A549 (cell line): Measurements from ENCODE around the gene IDUA. TPM values are rescaled to one million over a fixed set of nuclear protein-coding genes. Genes with fewer than 3 reads are reported as not detected.

Experiments
- ATAC-seq, 2 experiments: fragments of 200-7000 bp in 1 of 2; fragments of >200 bp in 1 of 2; cut with Nextera tagmentation in 1 of 2; cut with Tn5 transposase in 1 of 2; 3 replicates each; pipeline versions ENCODE4 v1.8.0 to v1.9.1; 2018 to 2020; ENCODE audit warnings: mild to moderate bottlenecking in 1 of 2, moderate library complexity in 1 of 2
- CTCF ChIA-PET: fragments of 300-600 bp; sonication (Branson Sonifier 250); formaldehyde crosslinking; extraction: SDS; loops from one replicate; lab custom pipeline; 2021; ENCODE audit warnings: antibody characterized with exemption, inconsistent platforms; lab: Yijun Ruan, JAX
- POLR2A ChIA-PET: fragments of 350-600 bp; formaldehyde crosslinking; extraction: SDS; loops from one replicate; lab custom pipeline; 2021; ENCODE audit warnings: antibody characterized with exemption, inconsistent platforms; lab: Yijun Ruan, JAX
- DNase-seq, 2 experiments: peaks; one replicate each; pipeline versions ENCODE4 v3.0.0 to v3.0.0-alpha.2; 2011 to 2016; ENCODE audit warnings: low read depth in 1 of 2, low spot score in 1 of 2
- FAIRE-seq: peaks from 2 replicates; lab custom pipeline; 2011; peaks lifted over from hg19 to GRCh38; lab: Jason Lieb, UNC
- H3K27ac ChIP-seq, 2 experiments: fragments of >200 bp; sonication (Bioruptor Twin); formaldehyde crosslinking; 3 replicates each; pipeline ENCODE4 v1.5.1; 2016 to 2017
- H3K4me1 ChIP-seq: fragments of >200 bp; sonication (Bioruptor Twin); formaldehyde crosslinking; 3 replicates; pipeline ENCODE4 v1.6.1; 2016
- H3K4me2 ChIP-seq: fragments of >200 bp; sonication (Bioruptor Twin); formaldehyde crosslinking; 3 replicates; pipeline ENCODE4 v1.6.1; 2016
- H3K4me3 ChIP-seq: fragments of >200 bp; sonication (Bioruptor Twin); formaldehyde crosslinking; 3 replicates; pipeline ENCODE4 v1.5.1; 2016
- H3K9me3 ChIP-seq: fragments of >200 bp; sonication (Bioruptor Twin); formaldehyde crosslinking; 3 replicates; pipeline ENCODE4 v1.6.1; 2016
- CBX2 ChIP-seq: fragments of 200-600 bp; sonication (generic); IDR thresholded peaks from 2 replicates; pipeline ENCODE4 v1.6.1; 2016; ENCODE audit warnings: low read depth, mild to moderate bottlenecking, borderline replicate concordance
- CTCF ChIP-seq: fragments of >200 bp; sonication (Bioruptor Twin); formaldehyde crosslinking; IDR thresholded peaks from 3 replicates; pipeline ENCODE4 v1.5.1; 2016
- ESRRA ChIP-seq: fragments of 150-350 bp; IDR thresholded peaks from 2 replicates; pipeline ENCODE4 v1.6.1; 2014; ENCODE audit warnings: mild to moderate bottlenecking, low read length, borderline replicate concordance
- HEYL ChIP-seq: fragments of 250-450 bp; sonication (Bioruptor Pico); IDR thresholded peaks from 2 replicates; pipeline ENCODE4 v1.8.0; 2021; ENCODE audit warnings: mild to moderate bottlenecking, moderate library complexity
- HMGXB4 ChIP-seq: fragments of 250-450 bp; sonication (Bioruptor Pico); IDR thresholded peaks from 2 replicates; pipeline ENCODE4 v1.5.0; 2021; ENCODE audit warnings: mild to moderate bottlenecking, moderate library complexity, borderline replicate concordance
- MAZ ChIP-seq: fragments of 150-350 bp; IDR thresholded peaks from 2 replicates; pipeline ENCODE4 v1.6.1; 2014; ENCODE audit warnings: antibody characterized with exemption, low read depth, low read length, borderline replicate concordance
- RAD21 ChIP-seq, 2 experiments: fragments of >200 bp in 1 of 2; sonication (Bioruptor Twin) in 1 of 2; formaldehyde crosslinking in 1 of 2; IDR thresholded peaks in 1 of 2; conservative IDR thresholded peaks in 1 of 2; 2 replicates in 1 of 2; 3 replicates in 1 of 2; pipeline ENCODE4 v1.6.1; 2012 to 2018; ENCODE audit warnings: inconsistent platforms in 1 of 2
- RNF2 ChIP-seq: fragments of 200-600 bp; sonication (generic); IDR thresholded peaks from 2 replicates; pipeline ENCODE4 v1.6.1; 2016; ENCODE audit warnings: low read depth, mild to moderate bottlenecking, antibody characterized with exemption, moderate library complexity, borderline replicate concordance
- TP53 ChIP-seq: fragments of 250-450 bp; sonication (Bioruptor Pico); IDR thresholded peaks from 2 replicates; pipeline ENCODE4 v1.5.0; 2021; ENCODE audit warnings: mild to moderate bottlenecking, moderate library complexity
- ZC3H11A ChIP-seq: fragments of 450-650 bp; IDR thresholded peaks from 2 replicates; pipeline ENCODE4 v1.6.1; 2014; ENCODE audit warnings: antibody characterized with exemption, mild to moderate bottlenecking
- ZSCAN20 ChIP-seq: fragments of 250-450 bp; sonication (Bioruptor Pico); IDR thresholded peaks from 2 replicates; pipeline ENCODE4 v1.8.0; 2022; ENCODE audit warnings: mild to moderate bottlenecking, moderate library complexity
- WGBS: methylation state at CpG from one replicate; pipeline ENCODE4 v1.1.6; 2017; ENCODE audit errors: missing lambda C conversion rate; 5-methylcytosine and 5-hydroxymethylcytosine counted together
- polyA plus RNA-seq, 4 experiments: library from polyadenylated mRNA; depleted of rRNA in 3 of 4; stranded (reverse); fragments of >200 nt; fragmentation: RNase III in 1 of 4; extraction: RNeasy Plus Mini Kit Qiagen cat#74134 plus additional on column Dnase treatment in 1 of 4; gene quantifications; 2 replicates in 3 of 4; 3 replicates in 1 of 4; pipeline ENCODE4 v1.2.3, GENCODE V29; 2011 to 2017
- TF ChIP-seq, protein P1 (sequence below): IDR thresholded peaks from 2 replicates; pipeline ENCODE4 v1.6.1; 2012

Gene IDUA
- polyA plus RNA-seq, 2 of the 4 experiments (the other 2 are of a cell fraction), result 3.1 to 19.4 TPM

DNA sequence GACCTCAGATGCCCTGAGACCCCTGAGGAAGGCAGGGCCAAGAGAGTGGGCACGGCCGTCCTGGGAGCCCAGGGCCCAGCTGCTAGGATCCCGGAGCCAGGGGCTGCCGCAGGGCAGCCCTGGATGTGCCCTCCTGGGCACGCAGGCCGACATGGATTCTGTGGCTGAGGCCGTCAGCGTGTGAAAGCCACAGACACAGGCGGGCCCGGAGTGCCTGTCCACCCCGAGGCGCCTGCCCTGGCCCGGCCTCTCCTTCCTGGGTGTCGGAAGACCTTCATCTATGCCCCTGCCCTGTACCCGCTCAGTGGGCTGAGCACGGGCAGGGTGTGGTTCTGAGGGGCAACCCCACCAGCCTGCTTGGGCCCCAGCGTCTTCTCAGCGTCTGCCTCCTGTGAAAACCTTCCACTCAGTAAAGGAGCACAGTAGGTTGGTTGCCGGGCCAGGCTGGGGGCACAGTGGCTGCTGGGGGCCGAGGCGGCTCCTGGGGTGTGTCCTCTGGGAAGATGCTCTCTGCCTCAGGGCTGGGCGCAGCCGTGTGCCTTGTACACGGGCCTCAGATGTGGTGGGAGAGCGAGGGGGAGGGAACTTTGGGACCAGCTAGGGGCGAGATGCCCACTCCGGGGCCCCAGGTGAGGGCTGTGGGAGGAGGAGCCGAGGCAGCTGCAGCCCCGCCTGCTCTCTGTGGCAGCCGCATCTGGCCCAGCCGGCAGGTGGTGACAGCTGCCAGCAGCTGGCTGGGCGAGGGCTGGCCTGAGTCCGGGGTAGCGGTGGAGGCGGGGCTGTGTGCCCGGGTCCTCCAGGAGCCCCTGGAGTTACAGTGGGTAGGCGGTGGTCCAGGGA is 45.3 kb downstream of the IDUA start:
- DNase-seq, result peak in 1 of 2 experiments; percentile 21
- CTCF ChIA-PET, result interaction anchor here (0.6 kb wide), 1 partner anchor 81 kb away, joined by 4 read pairs; the partner anchor contains the start of gene RNF212
- peak; percentile 51 to 54; a peak in 4 of 6 replicates for ATAC-seq
- 47% methylated on average over 7 of the region's 37 CpGs for WGBS
- POLR2A ChIA-PET, result no interaction called here
- no peak for TF ChIP-seq ESRRA
- TF ChIP-seq CTCF, result peak; percentile 15; the same call in 2 of the 3 replicates
- TF ChIP-seq TP53 (CRISPR knock-in tag), result no peak
- TF ChIP-seq RAD21 (conservative IDR thresholded peaks at IDR 0.05 in 1 of 2, IDR thresholded peaks at IDR 0.05 in 1 of 2), result peak; percentile 24 to 30; a peak in 2 of 5 replicates
- Histone ChIP-seq H3K4me2 (no peak overlapping the region), H3K4me1 (no peaks in the 10 kb centered on the region), H3K27ac (no peak overlapping the region), H3K4me3 (no peak overlapping the region), H3K9me3 (no peaks in the 10 kb centered on the region)
- no peak for FAIRE-seq

DNA sequence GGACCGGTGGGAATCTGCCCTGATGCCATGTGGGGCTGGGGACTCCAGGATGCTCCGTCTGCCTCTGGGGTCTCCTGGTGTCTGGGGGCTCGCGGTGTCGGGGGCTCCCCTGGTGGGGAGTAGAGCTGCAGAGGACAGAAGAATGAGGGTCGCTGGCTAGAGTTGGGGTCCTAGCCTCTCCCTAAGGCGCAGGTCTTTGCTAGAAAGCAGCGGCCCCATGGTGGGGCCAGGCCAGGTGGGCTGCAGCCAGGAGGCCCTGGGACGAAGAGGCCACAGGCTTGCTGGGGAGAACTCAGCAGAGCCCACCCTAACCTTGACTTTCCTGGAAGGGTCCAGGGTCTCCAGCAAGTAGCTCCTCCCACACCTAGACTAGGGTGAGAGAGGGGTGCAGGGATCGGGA is 46.0 kb downstream of the IDUA start:
- no peak overlapping the region for H3K4me2 ChIP-seq
- TF ChIP-seq, protein P1, sequence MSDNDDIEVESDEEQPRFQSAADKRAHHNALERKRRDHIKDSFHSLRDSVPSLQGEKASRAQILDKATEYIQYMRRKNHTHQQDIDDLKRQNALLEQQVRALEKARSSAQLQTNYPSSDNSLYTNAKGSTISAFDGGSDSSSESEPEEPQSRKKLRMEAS, result no peak
- ChIA-PET CTCF (interaction anchor here (1.6 kb wide), 1 partner anchor 10 kb away, joined by 4 read pairs; no protein-coding TSS in a partner anchor), POLR2A (no interaction called here)
- no peak overlapping the region for H3K4me3 ChIP-seq
- 43% methylated on average over 3 of the region's 10 CpGs for WGBS
- H3K4me1 ChIP-seq, result no peaks in the 10 kb centered on the region
- DNase-seq (no peak), ATAC-seq (no peak), FAIRE-seq (no peak)
- no peak overlapping the region for H3K27ac ChIP-seq
- no peaks in the 10 kb centered on the region for H3K9me3 ChIP-seq

DNA sequence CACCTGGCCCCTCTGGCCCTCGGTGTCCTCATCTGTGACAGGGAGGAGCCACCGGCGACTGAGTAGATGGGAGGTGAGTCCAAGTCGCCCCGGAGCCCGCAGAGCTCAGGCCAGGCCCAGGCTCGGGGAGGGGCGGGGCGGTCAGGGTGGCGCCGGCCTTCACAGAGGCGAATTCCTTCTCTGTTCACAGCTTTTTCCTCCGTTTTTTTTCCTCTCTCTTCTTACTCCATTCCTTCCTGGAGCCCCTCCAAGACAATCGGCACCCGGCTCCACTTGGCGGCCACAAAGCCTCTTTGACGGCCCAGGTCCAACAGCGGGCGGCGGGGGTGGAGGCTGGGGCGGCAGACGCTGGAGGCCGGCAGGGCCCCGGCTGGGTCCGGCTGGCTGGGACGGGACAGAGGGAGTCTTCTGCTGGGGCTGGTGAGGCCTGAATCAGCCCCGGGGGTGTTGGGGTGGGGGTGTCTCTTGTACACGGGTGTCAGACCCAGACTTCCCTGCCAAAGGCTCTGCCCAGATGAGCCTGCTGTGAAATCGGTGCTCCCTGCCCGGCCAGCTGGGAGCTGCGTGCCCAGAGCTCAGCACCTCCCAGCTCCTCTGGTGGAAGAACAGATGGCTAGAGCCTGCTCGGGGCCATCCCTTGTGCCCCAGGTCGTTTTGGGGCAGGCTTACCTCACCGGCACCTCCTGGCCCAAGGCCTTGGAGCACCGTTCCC is 47.2 kb downstream of the IDUA start:
- H3K27ac ChIP-seq, result no peak overlapping the region
- ChIA-PET POLR2A (no interaction called here), CTCF (interaction anchor here (1.1 to 1.6 kb wide), 2 partner anchors 12 to 74 kb away, joined by 3 to 4 read pairs; no protein-coding TSS in a partner anchor)
- TF ChIP-seq MAZ (no peak), HMGXB4 (CRISPR knock-in tag) (no peak), ZSCAN20 (no peak)
- FAIRE-seq (no peak), DNase-seq (no peak), ATAC-seq (no peak)
- H3K4me2 ChIP-seq, result no peak overlapping the region
- 71% methylated on average over 24 of the region's 35 CpGs for WGBS
- H3K9me3 ChIP-seq, result no peaks in the 10 kb centered on the region
- no peak overlapping the region for H3K4me3 ChIP-seq
- H3K4me1 ChIP-seq, result no peaks in the 10 kb centered on the region; the same call in 2 of the 3 replicates

GRCh38 chr4:1035510-1035909 is 48.7 kb downstream of the IDUA start:
- TF ChIP-seq CBX2 (no peak), ZC3H11A (no peak), HEYL (CRISPR knock-in tag) (no peak), RNF2 (no peak)
- TF ChIP-seq, protein P1, result no peak
- Histone ChIP-seq H3K9me3 (no peaks in the 10 kb centered on the region), H3K4me3 (no peak overlapping the region), H3K27ac (no peak overlapping the region; a peak in 1 of 6 replicates), H3K4me2 (no peak overlapping the region), H3K4me1 (peaks cover 12% of the 10 kb centered on the region; the same call in 2 of the 3 replicates)
- CTCF ChIA-PET, result interaction anchor here (1.2 kb wide), 1 partner anchor 48 kb away, joined by 3 read pairs; the partner anchor contains the start of gene IDUA
- POLR2A ChIA-PET, result no interaction called here
- no peak for DNase-seq
- ATAC-seq, result no peak
- 96% methylated on average over 5 of the region's 26 CpGs for WGBS
- FAIRE-seq, result no peak
